Mammary epithelial cell (primary cell): Measurements from ENCODE around the gene CWC15.

Experiments used
- EZH2 ChIP-seq: IDR thresholded peaks from 2 replicates; pipeline ENCODE4 v1.6.1; 2012; ENCODE audit warnings: low read length, inconsistent platforms, borderline replicate concordance
- TF ChIP-seq, protein P1 (sequence below), 2 donors: IDR thresholded peaks in 1 of 2; conservative IDR thresholded peaks in 1 of 2; 2 replicates each; pipeline ENCODE4 v1.5.1; 2011 to 2012; ENCODE audit warnings: inconsistent platforms in 2 of 2, low read length in 2 of 2, mild to moderate bottlenecking in 2 of 2, control low read depth in 1 of 2, low read depth in 1 of 2; ENCODE audit not compliant: insufficient read depth in 1 of 2; ENCODE audit errors: extremely low read depth in 1 of 2

DNA sequence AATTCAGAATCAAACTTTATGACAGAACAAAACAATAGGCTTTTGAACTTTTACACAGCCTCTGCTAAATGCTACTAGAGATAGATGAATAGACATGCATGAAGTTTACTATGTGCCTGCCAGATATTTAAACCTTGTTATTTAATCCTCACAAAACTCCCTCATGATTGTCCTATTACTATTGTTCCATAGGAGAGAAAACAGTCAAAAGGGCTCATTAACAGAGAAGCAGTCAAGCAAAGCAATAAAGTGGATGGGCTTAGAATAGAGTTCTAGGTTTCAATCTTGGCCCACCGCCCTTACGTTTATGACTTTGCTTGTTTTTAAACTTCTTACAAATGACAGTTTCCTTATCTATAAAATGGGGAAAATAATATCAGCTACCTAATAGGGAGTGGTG lies 12.9 kb downstream of the CWC15 start:
- TF ChIP-seq EZH2 = no peak
- TF ChIP-seq, protein P1, sequence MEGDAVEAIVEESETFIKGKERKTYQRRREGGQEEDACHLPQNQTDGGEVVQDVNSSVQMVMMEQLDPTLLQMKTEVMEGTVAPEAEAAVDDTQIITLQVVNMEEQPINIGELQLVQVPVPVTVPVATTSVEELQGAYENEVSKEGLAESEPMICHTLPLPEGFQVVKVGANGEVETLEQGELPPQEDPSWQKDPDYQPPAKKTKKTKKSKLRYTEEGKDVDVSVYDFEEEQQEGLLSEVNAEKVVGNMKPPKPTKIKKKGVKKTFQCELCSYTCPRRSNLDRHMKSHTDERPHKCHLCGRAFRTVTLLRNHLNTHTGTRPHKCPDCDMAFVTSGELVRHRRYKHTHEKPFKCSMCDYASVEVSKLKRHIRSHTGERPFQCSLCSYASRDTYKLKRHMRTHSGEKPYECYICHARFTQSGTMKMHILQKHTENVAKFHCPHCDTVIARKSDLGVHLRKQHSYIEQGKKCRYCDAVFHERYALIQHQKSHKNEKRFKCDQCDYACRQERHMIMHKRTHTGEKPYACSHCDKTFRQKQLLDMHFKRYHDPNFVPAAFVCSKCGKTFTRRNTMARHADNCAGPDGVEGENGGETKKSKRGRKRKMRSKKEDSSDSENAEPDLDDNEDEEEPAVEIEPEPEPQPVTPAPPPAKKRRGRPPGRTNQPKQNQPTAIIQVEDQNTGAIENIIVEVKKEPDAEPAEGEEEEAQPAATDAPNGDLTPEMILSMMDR (conservative IDR thresholded peaks at IDR 0.05 in 1 of 2, IDR thresholded peaks at IDR 0.05 in 1 of 2; ENCODE audit: extremely low read depth in 1 of 2, insufficient read depth in 1 of 2, low read depth in 1 of 2, low read length in 2 of 2) = no peak
